IMR-90 (cell line): Measurements from ENCODE around the gene PIGH.

Experiments
- BHLHE40 ChIP-seq: fragments of 150-350 bp; IDR thresholded peaks from 2 replicates; pipeline ENCODE4 v1.6.1; 2016; ENCODE audit warnings: mild to moderate bottlenecking, low read depth, low read length
- CEBPB ChIP-seq: IDR thresholded peaks from 2 replicates; pipeline ENCODE4 v1.6.1; 2012; ENCODE audit warnings: low read depth, low read length, improper control_type of control experiment
- FOS ChIP-seq: fragments of 150-350 bp; IDR thresholded peaks from 2 replicates; pipeline ENCODE4 v1.6.1; 2016; ENCODE audit warnings: low read depth, low read length
- MAZ ChIP-seq: IDR thresholded peaks from 2 replicates; pipeline ENCODE4 v1.6.1; 2012; ENCODE audit warnings: low read depth, mild to moderate bottlenecking, low read length, improper control_type of control experiment, moderate library complexity, borderline replicate concordance
- MXI1 ChIP-seq: IDR thresholded peaks from 2 replicates; pipeline ENCODE4 v1.6.1; 2012; ENCODE audit warnings: low read depth, mild to moderate bottlenecking, low read length, moderate library complexity, borderline replicate concordance
- NFE2L2 ChIP-seq: fragments of 150-350 bp; IDR thresholded peaks from 2 replicates; pipeline ENCODE4 v1.6.1; 2016; ENCODE audit warnings: low read depth, mild to moderate bottlenecking, low read length
- POLR2A ChIP-seq: IDR thresholded peaks from 2 replicates; pipeline ENCODE4 v1.6.1; 2012; ENCODE audit warnings: mild to moderate bottlenecking, low read depth, low read length
- RAD21 ChIP-seq: IDR thresholded peaks from 2 replicates; pipeline ENCODE4 v1.6.1; 2012; ENCODE audit warnings: low read length, improper control_type of control experiment
- RCOR1 ChIP-seq: IDR thresholded peaks from 2 replicates; pipeline ENCODE4 v1.6.1; 2012; ENCODE audit warnings: mild to moderate bottlenecking, low read length, improper control_type of control experiment; ENCODE audit not compliant: insufficient replicate concordance
- RFX5 ChIP-seq: IDR thresholded peaks from 2 replicates; pipeline ENCODE4 v1.8.0; 2012; ENCODE audit warnings: low read depth, mild to moderate bottlenecking, low read length, moderate library complexity
- TF ChIP-seq, protein P1 (sequence below): conservative IDR thresholded peaks from 2 replicates; pipeline ENCODE4 v1.5.1; 2012; ENCODE audit warnings: mild to moderate bottlenecking, low read depth, low read length, improper control_type of control experiment
- TF ChIP-seq, protein P2 (sequence below): fragments of 150-350 bp; IDR thresholded peaks from 2 replicates; pipeline ENCODE4 v1.6.1; 2017; ENCODE audit warnings: mild to moderate bottlenecking, antibody characterized with exemption, low read length, low read depth
- TF ChIP-seq, protein P3 (sequence below): fragments of 150-350 bp; IDR thresholded peaks from 2 replicates; pipeline ENCODE4 v1.6.1; 2016; ENCODE audit warnings: low read depth, mild to moderate bottlenecking, low read length, moderate library complexity, borderline replicate concordance

DNA sequence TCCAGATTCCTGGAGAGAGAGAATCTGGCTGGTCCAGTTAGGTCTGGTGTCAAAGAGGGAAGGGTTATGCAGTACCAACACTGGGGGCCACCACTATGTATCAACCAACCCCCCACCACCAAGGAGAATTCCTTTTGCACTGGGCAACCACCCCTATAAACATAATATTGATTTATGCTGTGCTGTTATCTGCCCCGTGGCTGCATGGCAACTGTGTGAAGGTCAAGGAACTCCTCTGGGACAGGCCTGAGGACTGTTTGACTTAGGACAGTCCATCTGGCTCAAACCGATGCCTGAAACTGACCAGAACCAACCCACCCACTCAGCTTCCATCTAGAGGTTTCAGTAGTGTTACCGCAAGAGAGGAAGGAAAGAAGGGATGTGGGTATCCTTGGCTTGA lies 46.5 kb downstream of the PIGH start:
- TF ChIP-seq, protein P1, sequence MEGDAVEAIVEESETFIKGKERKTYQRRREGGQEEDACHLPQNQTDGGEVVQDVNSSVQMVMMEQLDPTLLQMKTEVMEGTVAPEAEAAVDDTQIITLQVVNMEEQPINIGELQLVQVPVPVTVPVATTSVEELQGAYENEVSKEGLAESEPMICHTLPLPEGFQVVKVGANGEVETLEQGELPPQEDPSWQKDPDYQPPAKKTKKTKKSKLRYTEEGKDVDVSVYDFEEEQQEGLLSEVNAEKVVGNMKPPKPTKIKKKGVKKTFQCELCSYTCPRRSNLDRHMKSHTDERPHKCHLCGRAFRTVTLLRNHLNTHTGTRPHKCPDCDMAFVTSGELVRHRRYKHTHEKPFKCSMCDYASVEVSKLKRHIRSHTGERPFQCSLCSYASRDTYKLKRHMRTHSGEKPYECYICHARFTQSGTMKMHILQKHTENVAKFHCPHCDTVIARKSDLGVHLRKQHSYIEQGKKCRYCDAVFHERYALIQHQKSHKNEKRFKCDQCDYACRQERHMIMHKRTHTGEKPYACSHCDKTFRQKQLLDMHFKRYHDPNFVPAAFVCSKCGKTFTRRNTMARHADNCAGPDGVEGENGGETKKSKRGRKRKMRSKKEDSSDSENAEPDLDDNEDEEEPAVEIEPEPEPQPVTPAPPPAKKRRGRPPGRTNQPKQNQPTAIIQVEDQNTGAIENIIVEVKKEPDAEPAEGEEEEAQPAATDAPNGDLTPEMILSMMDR = no peak
- TF ChIP-seq CEBPB = no peak
- TF ChIP-seq, protein P2, sequence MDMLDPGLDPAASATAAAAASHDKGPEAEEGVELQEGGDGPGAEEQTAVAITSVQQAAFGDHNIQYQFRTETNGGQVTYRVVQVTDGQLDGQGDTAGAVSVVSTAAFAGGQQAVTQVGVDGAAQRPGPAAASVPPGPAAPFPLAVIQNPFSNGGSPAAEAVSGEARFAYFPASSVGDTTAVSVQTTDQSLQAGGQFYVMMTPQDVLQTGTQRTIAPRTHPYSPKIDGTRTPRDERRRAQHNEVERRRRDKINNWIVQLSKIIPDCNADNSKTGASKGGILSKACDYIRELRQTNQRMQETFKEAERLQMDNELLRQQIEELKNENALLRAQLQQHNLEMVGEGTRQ = no peak
- no peak for TF ChIP-seq RAD21
- TF ChIP-seq, protein P3, sequence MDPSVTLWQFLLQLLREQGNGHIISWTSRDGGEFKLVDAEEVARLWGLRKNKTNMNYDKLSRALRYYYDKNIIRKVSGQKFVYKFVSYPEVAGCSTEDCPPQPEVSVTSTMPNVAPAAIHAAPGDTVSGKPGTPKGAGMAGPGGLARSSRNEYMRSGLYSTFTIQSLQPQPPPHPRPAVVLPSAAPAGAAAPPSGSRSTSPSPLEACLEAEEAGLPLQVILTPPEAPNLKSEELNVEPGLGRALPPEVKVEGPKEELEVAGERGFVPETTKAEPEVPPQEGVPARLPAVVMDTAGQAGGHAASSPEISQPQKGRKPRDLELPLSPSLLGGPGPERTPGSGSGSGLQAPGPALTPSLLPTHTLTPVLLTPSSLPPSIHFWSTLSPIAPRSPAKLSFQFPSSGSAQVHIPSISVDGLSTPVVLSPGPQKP = no peak
- TF ChIP-seq POLR2A = no peak
- TF ChIP-seq MAZ = no peak
- TF ChIP-seq MXI1 = no peak
- no peak for TF ChIP-seq FOS
- no peak for TF ChIP-seq RFX5
- no peak for TF ChIP-seq NFE2L2
- TF ChIP-seq BHLHE40 = no peak
- TF ChIP-seq RCOR1 = no peak
